ENCODE measurements around the gene TGM5. TPM values are rescaled to one million over a fixed set of nuclear protein-coding genes. Genes with fewer than 3 reads are reported as not detected.

The TGM5 gene
- total and polyA plus RNA-seq, 2 experiments from 2014 or later, result not detected

DNA sequence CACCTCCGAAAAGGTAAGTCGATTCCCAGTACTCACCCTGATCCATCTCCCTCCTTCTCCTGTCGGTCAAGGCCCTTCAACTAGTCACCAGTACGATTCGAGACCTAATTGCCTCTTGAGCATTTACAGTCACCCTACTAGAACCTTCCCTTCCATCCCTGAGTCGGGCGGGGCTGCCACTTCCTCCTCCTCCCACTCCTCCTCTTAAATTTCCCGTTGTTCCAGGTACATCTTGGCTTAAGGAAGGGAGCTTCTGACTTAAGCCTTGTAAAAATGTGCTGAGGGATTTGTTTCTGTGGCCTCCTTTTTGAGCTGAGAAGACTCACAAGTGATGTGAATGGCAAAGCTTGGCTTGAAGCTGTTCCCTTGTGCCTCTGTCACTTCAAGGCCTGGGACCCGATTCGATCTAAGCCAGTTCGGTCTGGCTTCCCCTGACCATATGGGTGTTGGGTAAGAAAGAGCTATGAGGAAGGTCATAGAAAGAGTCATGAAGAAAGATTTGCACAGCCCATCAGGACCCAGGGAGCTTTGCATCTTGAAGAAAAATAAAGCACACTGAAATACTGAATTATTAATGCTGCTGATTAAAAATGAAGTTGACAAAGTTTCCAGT lies 35.6 kb upstream of the TGM5 start, which contains the start of gene TGM7:
TSS of gene TGM7 (minus strand) at position 51 of the 613 bp plus-strand sequence.
- Mint-ChIP-seq H3K27ac (no peak within 1 kb of the TSS), H3K36me3 (ENCODE audit: low read depth) (no peaks in the 10 kb centered on the region), H3K27me3 (ENCODE audit: insufficient read depth, low read depth, poor library complexity) (no peaks in the 10 kb centered on the region), H3K4me3 (no peak within 1 kb of the TSS), H3K4me1 (peaks cover 6% of the 10 kb centered on the region; the same call in 2 of the 3 replicates), H3K9me3 (no peaks in the 10 kb centered on the region)
- H3K4me1 ChIP-seq (ENCODE audit: insufficient read depth), result peaks cover 6% of the 10 kb centered on the region; the same call in 1 of the 2 replicates
- DNase-seq (ENCODE audit: low spot score) (no peak), ATAC-seq (no peak)
- no peak within 1 kb of the TSS for H3K4me3 ChIP-seq
- H3K27me3 ChIP-seq (ENCODE audit: insufficient read depth), result no peaks in the 10 kb centered on the region
- H3K79me2 ChIP-seq (replicated peaks; ENCODE audit: insufficient read depth), result no peaks in the 10 kb centered on the region
- TF ChIP-seq ZNF331 (CRISPR knock-in tag; IDR thresholded peaks at IDR 0.05; ENCODE audit: low read depth) (no peak), EZH2 (IDR thresholded peaks at IDR 0.05; ENCODE audit: low read depth, unreplicated experiment) (no peak), JUNB (IDR thresholded peaks at IDR 0.05; ENCODE audit: unreplicated experiment) (no peak), CREB1 (CRISPR knock-in tag; IDR thresholded peaks at IDR 0.05; ENCODE audit: low read depth) (no peak), ZNF114 (CRISPR knock-in tag; IDR thresholded peaks at IDR 0.05) (no peak), STAT1 (IDR thresholded peaks at IDR 0.05; ENCODE audit: unreplicated experiment) (no peak), EZH2phosphoT487 (IDR thresholded peaks at IDR 0.05; ENCODE audit: unreplicated experiment) (no peak), POLR2AphosphoS5 (IDR thresholded peaks at IDR 0.05; ENCODE audit: low read depth) (no peak), NANOG (IDR thresholded peaks at IDR 0.05; ENCODE audit: borderline replicate concordance) (no peak)
- TF ChIP-seq, protein P1, sequence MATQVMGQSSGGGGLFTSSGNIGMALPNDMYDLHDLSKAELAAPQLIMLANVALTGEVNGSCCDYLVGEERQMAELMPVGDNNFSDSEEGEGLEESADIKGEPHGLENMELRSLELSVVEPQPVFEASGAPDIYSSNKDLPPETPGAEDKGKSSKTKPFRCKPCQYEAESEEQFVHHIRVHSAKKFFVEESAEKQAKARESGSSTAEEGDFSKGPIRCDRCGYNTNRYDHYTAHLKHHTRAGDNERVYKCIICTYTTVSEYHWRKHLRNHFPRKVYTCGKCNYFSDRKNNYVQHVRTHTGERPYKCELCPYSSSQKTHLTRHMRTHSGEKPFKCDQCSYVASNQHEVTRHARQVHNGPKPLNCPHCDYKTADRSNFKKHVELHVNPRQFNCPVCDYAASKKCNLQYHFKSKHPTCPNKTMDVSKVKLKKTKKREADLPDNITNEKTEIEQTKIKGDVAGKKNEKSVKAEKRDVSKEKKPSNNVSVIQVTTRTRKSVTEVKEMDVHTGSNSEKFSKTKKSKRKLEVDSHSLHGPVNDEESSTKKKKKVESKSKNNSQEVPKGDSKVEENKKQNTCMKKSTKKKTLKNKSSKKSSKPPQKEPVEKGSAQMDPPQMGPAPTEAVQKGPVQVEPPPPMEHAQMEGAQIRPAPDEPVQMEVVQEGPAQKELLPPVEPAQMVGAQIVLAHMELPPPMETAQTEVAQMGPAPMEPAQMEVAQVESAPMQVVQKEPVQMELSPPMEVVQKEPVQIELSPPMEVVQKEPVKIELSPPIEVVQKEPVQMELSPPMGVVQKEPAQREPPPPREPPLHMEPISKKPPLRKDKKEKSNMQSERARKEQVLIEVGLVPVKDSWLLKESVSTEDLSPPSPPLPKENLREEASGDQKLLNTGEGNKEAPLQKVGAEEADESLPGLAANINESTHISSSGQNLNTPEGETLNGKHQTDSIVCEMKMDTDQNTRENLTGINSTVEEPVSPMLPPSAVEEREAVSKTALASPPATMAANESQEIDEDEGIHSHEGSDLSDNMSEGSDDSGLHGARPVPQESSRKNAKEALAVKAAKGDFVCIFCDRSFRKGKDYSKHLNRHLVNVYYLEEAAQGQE (IDR thresholded peaks at IDR 0.05; ENCODE audit: unreplicated experiment), result no peak
- TF ChIP-seq, protein P2, sequence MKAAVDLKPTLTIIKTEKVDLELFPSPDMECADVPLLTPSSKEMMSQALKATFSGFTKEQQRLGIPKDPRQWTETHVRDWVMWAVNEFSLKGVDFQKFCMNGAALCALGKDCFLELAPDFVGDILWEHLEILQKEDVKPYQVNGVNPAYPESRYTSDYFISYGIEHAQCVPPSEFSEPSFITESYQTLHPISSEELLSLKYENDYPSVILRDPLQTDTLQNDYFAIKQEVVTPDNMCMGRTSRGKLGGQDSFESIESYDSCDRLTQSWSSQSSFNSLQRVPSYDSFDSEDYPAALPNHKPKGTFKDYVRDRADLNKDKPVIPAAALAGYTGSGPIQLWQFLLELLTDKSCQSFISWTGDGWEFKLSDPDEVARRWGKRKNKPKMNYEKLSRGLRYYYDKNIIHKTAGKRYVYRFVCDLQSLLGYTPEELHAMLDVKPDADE (IDR thresholded peaks at IDR 0.05), result no peak
- TF ChIP-seq, protein P3, sequence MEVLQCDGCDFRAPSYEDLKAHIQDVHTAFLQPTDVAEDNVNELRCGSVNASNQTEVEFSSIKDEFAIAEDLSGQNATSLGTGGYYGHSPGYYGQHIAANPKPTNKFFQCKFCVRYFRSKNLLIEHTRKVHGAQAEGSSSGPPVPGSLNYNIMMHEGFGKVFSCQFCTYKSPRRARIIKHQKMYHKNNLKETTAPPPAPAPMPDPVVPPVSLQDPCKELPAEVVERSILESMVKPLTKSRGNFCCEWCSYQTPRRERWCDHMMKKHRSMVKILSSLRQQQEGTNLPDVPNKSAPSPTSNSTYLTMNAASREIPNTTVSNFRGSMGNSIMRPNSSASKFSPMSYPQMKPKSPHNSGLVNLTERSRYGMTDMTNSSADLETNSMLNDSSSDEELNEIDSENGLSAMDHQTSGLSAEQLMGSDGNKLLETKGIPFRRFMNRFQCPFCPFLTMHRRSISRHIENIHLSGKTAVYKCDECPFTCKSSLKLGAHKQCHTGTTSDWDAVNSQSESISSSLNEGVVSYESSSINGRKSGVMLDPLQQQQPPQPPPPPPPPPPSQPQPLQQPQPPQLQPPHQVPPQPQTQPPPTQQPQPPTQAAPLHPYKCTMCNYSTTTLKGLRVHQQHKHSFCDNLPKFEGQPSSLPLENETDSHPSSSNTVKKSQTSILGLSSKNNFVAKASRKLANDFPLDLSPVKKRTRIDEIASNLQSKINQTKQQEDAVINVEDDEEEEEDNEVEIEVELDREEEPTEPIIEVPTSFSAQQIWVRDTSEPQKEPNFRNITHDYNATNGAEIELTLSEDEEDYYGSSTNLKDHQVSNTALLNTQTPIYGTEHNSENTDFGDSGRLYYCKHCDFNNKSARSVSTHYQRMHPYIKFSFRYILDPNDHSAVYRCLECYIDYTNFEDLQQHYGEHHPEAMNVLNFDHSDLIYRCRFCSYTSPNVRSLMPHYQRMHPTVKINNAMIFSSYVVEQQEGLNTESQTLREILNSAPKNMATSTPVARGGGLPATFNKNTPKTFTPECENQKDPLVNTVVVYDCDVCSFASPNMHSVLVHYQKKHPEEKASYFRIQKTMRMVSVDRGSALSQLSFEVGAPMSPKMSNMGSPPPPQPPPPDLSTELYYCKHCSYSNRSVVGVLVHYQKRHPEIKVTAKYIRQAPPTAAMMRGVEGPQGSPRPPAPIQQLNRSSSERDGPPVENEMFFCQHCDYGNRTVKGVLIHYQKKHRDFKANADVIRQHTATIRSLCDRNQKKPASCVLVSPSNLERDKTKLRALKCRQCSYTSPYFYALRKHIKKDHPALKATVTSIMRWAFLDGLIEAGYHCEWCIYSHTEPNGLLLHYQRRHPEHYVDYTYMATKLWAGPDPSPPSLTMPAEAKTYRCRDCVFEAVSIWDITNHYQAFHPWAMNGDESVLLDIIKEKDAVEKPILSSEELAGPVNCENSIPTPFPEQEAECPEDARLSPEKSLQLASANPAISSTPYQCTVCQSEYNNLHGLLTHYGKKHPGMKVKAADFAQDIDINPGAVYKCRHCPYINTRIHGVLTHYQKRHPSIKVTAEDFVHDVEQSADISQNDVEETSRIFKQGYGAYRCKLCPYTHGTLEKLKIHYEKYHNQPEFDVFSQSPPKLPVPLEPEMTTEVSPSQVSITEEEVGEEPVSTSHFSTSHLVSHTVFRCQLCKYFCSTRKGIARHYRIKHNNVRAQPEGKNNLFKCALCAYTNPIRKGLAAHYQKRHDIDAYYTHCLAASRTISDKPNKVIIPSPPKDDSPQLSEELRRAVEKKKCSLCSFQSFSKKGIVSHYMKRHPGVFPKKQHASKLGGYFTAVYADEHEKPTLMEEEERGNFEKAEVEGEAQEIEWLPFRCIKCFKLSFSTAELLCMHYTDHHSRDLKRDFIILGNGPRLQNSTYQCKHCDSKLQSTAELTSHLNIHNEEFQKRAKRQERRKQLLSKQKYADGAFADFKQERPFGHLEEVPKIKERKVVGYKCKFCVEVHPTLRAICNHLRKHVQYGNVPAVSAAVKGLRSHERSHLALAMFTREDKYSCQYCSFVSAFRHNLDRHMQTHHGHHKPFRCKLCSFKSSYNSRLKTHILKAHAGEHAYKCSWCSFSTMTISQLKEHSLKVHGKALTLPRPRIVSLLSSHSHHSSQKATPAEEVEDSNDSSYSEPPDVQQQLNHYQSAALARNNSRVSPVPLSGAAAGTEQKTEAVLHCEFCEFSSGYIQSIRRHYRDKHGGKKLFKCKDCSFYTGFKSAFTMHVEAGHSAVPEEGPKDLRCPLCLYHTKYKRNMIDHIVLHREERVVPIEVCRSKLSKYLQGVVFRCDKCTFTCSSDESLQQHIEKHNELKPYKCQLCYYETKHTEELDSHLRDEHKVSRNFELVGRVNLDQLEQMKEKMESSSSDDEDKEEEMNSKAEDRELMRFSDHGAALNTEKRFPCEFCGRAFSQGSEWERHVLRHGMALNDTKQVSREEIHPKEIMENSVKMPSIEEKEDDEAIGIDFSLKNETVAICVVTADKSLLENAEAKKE (CRISPR knock-in tag; IDR thresholded peaks at IDR 0.05), result no peak
- TF ChIP-seq, protein P4, sequence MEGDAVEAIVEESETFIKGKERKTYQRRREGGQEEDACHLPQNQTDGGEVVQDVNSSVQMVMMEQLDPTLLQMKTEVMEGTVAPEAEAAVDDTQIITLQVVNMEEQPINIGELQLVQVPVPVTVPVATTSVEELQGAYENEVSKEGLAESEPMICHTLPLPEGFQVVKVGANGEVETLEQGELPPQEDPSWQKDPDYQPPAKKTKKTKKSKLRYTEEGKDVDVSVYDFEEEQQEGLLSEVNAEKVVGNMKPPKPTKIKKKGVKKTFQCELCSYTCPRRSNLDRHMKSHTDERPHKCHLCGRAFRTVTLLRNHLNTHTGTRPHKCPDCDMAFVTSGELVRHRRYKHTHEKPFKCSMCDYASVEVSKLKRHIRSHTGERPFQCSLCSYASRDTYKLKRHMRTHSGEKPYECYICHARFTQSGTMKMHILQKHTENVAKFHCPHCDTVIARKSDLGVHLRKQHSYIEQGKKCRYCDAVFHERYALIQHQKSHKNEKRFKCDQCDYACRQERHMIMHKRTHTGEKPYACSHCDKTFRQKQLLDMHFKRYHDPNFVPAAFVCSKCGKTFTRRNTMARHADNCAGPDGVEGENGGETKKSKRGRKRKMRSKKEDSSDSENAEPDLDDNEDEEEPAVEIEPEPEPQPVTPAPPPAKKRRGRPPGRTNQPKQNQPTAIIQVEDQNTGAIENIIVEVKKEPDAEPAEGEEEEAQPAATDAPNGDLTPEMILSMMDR (conservative IDR thresholded peaks at IDR 0.05; ENCODE audit: low read depth in 2 of 2), result no peak
- H3K4me2 ChIP-seq, result no peak within 1 kb of the TSS
- H2AFZ ChIP-seq, result peak within 1 kb of the TSS; percentile 80
- H3K36me3 ChIP-seq (ENCODE audit: insufficient read depth), result no peaks in the 10 kb centered on the region
- H3K9me2 ChIP-seq (ENCODE audit: insufficient read depth), result 0 out of 2 replicates have a peak, but pooled peaks cover 5% of the 10 kb centered on the region
- no peak within 1 kb of the TSS for H3K27ac ChIP-seq (ENCODE audit: low read depth)
- H3F3A ChIP-seq (replicated peaks; ENCODE audit: low read depth), result no peaks in the 10 kb centered on the region
- H4K20me1 ChIP-seq (replicated peaks; ENCODE audit: insufficient read depth), result no peaks in the 10 kb centered on the region; the same call in 1 of the 2 replicates
